Tibial nerve (tissue), 3 donors: Measurements from ENCODE around the gene RAB33B.

Experiments used
- POLR2A ChIP-seq, 2 donors: fragments of 450-650 bp; IDR thresholded peaks; one replicate each; pipeline ENCODE4 v1.6.1; 2017; ENCODE audit warnings: antibody characterized with exemption in 2 of 2, mild to moderate bottlenecking in 2 of 2, moderate library complexity in 2 of 2
- TF ChIP-seq, protein P1 (sequence below), 5 experiments: fragments of 200-600 bp in 3 of 5; fragments of 450-650 bp in 2 of 5; sonication (generic) in 3 of 5; IDR thresholded peaks; one replicate each; pipeline ENCODE4 v1.5.1; 2016 to 2019; ENCODE audit warnings: antibody characterized with exemption in 5 of 5, mild to moderate bottlenecking in 3 of 5, moderate library complexity in 2 of 5

DNA sequence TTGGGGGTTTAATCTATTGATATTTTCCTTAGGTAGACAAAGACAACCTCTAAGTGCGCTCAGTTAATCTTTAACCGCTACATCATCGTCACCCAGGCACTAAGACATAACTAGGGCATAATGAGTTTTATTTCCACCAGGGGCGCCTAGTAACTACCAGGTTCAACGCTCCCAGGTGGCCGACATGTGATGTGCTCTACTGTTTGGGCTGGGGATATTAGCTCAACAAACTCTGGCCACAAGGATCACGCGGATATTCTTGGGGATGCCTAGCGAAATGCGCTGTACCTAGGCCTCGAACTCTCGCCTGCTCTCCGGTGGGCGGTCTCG is 915 bp upstream of the RAB33B start:
- TF ChIP-seq, protein P1, sequence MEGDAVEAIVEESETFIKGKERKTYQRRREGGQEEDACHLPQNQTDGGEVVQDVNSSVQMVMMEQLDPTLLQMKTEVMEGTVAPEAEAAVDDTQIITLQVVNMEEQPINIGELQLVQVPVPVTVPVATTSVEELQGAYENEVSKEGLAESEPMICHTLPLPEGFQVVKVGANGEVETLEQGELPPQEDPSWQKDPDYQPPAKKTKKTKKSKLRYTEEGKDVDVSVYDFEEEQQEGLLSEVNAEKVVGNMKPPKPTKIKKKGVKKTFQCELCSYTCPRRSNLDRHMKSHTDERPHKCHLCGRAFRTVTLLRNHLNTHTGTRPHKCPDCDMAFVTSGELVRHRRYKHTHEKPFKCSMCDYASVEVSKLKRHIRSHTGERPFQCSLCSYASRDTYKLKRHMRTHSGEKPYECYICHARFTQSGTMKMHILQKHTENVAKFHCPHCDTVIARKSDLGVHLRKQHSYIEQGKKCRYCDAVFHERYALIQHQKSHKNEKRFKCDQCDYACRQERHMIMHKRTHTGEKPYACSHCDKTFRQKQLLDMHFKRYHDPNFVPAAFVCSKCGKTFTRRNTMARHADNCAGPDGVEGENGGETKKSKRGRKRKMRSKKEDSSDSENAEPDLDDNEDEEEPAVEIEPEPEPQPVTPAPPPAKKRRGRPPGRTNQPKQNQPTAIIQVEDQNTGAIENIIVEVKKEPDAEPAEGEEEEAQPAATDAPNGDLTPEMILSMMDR (IDR thresholded peaks at IDR 0.05) = peak in 3 of 5 experiments; percentile 17 to 51 (median 32)
- TF ChIP-seq POLR2A (IDR thresholded peaks at IDR 0.05) = no peak
